VCaP (cell line): ENCODE data around the gene KMT2D.

Experiments used
- H3K27ac ChIP-seq: fragments of 450-650 bp; 2 replicates; pipeline ENCODE4 v1.5.1; 2017
- TF ChIP-seq, protein P1 (sequence below): fragments of 450-650 bp; conservative IDR thresholded peaks from 2 replicates; pipeline ENCODE4 v1.5.1; 2017; ENCODE audit warnings: mild to moderate bottlenecking, moderate library complexity

Gene KMT2D

DNA sequence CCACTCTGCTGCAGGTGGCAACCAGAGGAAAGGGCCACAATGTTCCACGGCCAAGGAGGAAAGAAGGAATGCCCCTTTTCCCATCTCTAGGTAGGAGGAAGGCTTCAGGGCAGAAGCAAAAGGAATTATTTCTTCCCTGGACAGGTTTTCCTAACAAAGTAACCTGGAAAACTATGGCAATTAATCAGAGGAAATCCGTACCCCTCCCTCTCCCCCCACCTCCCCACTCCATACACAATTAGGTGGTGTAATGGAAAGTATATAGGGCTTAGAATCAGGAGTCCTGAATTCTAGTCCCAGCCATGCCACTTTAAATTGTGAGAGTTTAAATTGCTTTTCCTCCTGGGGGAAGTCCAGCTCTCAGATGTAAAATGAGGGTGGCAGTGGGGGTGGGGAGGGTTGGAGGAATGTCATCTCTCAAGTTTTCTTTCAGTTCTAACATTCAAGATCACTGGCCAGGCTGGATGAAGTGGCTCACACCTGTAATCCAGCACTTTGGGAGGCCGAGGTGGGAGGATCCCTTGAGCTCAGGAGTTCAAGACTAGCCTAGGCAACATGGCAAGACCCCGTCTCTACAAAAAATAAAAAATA is 32.3 kb upstream of the KMT2D start:
- H3K27ac ChIP-seq = no peak overlapping the region

DNA sequence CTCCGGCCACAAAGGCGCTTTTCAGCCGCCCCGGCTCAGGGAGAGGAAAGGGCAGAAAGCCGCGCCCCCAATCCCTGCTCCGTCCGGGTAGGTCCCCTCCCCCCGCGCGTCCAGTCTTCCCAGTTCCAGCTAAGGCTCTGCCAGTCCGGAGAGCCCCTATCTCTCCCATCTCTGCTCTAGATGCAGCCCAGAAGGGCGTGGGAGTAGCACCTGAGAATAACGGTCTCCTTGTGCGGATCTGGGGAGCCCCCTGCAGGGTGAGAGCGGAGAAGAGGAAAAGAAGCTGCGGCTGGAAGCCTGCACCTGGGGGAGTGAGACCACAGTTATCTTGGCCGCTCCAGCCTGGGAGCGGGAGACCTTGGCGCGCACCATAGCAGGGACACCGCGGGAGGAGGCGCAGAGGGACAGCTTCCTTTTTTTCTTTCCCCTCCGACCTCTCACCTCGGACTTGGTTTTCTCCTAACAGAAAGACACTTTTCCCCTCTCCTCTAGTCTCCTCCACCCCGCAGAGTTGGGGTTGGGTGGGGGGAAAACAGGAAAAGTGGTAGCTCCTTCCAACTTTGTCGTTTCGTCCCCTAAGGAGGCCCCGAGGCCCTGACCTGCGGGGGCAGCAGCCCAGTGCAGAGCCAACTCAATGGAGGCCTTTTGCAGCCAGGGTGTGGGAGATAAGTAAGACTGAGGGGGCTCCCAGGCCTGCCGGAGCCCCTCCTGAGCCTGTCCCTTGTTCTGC is 31.7 kb upstream of the KMT2D start:
- H3K27ac ChIP-seq = no peak overlapping the region
- TF ChIP-seq, protein P1, sequence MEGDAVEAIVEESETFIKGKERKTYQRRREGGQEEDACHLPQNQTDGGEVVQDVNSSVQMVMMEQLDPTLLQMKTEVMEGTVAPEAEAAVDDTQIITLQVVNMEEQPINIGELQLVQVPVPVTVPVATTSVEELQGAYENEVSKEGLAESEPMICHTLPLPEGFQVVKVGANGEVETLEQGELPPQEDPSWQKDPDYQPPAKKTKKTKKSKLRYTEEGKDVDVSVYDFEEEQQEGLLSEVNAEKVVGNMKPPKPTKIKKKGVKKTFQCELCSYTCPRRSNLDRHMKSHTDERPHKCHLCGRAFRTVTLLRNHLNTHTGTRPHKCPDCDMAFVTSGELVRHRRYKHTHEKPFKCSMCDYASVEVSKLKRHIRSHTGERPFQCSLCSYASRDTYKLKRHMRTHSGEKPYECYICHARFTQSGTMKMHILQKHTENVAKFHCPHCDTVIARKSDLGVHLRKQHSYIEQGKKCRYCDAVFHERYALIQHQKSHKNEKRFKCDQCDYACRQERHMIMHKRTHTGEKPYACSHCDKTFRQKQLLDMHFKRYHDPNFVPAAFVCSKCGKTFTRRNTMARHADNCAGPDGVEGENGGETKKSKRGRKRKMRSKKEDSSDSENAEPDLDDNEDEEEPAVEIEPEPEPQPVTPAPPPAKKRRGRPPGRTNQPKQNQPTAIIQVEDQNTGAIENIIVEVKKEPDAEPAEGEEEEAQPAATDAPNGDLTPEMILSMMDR = peak; percentile 57

More for the DNA sequence above, 32.3 kb upstream of the KMT2D start:
- TF ChIP-seq, protein P1 = no peak

DNA sequence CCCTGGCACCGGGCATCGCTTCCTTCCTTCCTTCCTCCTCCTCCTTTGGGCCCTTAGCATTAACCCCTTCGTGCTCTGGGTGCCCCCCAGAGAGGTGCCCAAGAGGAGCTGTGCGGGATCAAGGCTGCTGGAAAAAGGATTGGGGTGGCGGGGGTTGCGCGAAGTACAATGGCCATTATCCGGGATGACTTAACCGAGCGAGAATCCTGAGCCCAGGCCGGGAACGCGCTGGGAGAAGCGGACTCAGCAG is 31.2 kb upstream of the KMT2D start:
- TF ChIP-seq, protein P1 = no peak
- H3K27ac ChIP-seq = no peak overlapping the region

DNA sequence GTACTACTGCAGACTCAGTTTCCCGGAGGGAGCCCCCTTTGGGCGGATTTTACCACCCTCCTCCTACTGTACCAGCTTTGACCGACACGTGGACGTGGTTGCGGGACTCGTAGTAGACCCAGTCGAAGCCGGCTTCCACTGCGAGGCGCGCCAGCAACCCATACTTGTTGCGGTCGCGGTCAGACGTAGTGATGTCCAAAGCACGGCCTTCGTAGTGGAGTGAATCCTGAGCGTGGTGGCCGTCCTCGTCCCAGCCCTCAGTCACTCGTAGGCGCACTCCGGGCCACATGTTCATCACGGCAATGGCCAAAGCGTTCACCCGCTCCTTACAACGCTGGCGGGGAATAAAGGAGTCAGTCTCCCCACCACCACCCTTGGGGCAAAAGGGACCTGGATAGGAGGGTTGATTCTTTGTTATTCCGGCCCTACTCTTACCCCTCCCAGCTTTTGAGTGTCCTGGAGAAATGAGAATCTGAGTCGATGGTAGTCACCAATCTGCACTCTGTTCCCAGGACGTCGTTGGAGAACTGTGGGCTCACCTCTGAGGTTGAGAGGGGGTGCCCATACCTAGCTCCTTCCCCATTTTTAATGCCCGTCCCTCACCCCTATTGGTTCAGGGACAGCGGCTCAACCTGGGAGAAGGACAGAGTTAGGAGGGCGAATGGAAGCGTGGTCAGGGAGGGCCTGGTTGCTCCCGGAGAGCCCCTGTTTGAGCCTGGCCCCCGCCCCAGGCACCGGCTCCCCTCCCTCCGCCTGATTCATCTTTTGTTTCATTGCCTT is 30.7 kb upstream of the KMT2D start:
- H3K27ac ChIP-seq = no peak overlapping the region
- TF ChIP-seq, protein P1 = no peak

DNA sequence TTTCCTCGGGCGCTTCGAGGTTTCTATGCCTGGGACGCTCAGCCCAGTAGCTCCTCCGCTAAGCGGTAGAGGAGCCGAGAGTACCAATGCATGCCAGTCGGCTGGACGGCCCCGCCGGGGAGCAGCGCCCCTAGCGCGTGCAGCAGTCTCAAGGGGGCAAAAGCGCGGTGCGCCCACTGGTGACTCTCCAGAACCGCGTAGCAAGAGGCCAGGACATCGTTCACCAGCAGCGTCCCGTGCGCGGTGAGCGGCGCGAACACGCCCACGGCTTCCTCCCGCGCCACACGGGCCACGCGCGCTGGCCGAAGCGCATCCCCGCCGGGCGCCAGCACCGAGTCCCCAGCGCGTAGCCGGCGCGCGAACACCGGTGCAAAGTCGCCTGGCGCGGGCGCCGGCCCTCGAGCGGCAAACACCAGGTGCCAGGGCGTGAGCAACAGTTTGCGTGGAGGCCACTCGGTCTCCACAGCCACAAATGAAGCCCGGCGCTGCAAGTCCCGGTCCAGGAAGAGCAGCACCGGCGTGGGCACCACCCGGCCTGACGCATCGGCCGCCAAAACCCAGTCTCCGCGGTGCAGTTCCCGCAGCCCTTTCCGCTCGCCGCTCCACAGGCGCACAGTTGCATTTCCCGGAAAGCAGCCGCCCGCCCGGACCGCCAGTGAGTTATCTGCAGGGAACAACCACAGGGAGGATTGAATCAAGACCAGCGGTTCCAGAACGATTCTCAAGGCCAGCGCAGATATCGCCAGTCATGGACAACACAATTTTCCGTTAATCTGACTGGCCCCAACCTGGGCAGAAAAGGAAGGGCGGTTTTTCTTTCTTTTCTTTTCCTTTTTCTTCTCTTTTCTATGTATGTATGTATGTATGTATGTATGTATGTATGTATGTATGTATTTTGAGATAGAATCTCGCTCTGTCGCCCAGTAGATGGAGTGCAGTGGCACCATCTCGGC is 29.5 kb upstream of the KMT2D start:
- TF ChIP-seq, protein P1 = peak; percentile 56
- no peak overlapping the region for H3K27ac ChIP-seq

DNA sequence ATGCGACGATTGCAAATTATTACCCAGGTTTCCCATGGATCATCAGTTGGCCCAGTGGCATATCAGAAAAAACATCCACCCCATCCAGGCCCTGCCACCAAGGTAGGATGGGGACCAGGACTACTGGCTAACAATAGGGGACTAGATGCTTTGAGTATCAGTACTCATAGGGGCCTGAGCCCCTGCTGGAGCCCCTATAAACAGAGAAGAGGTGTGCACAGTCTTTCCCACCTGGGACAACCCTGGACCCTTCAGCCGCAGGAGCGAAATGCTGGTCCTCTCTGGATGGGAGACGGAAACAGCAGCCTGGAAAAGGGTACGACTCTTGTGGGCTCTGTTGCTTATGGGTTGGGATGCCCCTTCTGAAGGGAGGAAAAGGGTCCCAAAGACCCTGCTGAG is 28.3 kb upstream of the KMT2D start:
- no peak overlapping the region for H3K27ac ChIP-seq
- TF ChIP-seq, protein P1 = no peak
